ENCODE measurements around the gene NAALADL2.

NAALADL2 gene

GRCh38 chr3:175620532-175620931 is 761.4 kb downstream of the NAALADL2 start:
- no peak overlapping the region for H3K4me3 ChIP-seq (ENCODE audit: low read length)
- no peak for DNase-seq (ENCODE audit: low read depth, low spot score)

- DNase-seq (ENCODE audit: low read depth, low spot score): no peak
- no peak overlapping the region for H3K4me3 ChIP-seq (ENCODE audit: low read length)
Observed at GRCh38 chr3:175640958-175641357, 781.8 kb downstream of the NAALADL2 start.

GRCh38 chr3:175646865-175647264 is 787.7 kb downstream of the NAALADL2 start:
- DNase-seq (ENCODE audit: low read depth, low spot score): no peak
- H3K4me3 ChIP-seq (ENCODE audit: low read length): no peak overlapping the region

GRCh38 chr3:175648899-175649298 is 789.8 kb downstream of the NAALADL2 start:
- no peak overlapping the region for H3K4me3 ChIP-seq (ENCODE audit: low read length)
- no peak for DNase-seq (ENCODE audit: low read depth, low spot score)

- H3K4me3 ChIP-seq (ENCODE audit: low read length): no peak overlapping the region
- DNase-seq (ENCODE audit: low read depth, low spot score): no peak
Observed at GRCh38 chr3:175651716-175652115, 792.6 kb downstream of the NAALADL2 start.

- no peak for DNase-seq (ENCODE audit: low read depth, low spot score)
- no peak overlapping the region for H3K4me3 ChIP-seq (ENCODE audit: low read length)
Observed at GRCh38 chr3:175655351-175655750, 796.2 kb downstream of the NAALADL2 start.

- no peak for DNase-seq (ENCODE audit: low read depth, low spot score)
Observed at GRCh38 chr3:175656461-175656860, 797.3 kb downstream of the NAALADL2 start.

GRCh38 chr3:175659670-175660350 is 800.7 kb downstream of the NAALADL2 start:
- no peak for DNase-seq (ENCODE audit: low read depth, low spot score)

More at GRCh38 chr3:175656461-175656860, 797.3 kb downstream of the NAALADL2 start:
- no peak overlapping the region for H3K4me3 ChIP-seq (ENCODE audit: low read length)

GRCh38 chr3:175662815-175663214 is 803.7 kb downstream of the NAALADL2 start:
- no peak for DNase-seq (ENCODE audit: low read depth, low spot score)
- H3K4me3 ChIP-seq (ENCODE audit: low read length): no peak overlapping the region

More at GRCh38 chr3:175659670-175660350, 800.7 kb downstream of the NAALADL2 start:
- H3K4me3 ChIP-seq (ENCODE audit: low read length): no peak overlapping the region

- DNase-seq (ENCODE audit: low read depth, low spot score): no peak
- H3K4me3 ChIP-seq (ENCODE audit: low read length): no peak overlapping the region
Observed at GRCh38 chr3:175664911-175665310, 805.8 kb downstream of the NAALADL2 start.

- no peak for DNase-seq (ENCODE audit: low read depth, low spot score)
- no peak overlapping the region for H3K4me3 ChIP-seq (ENCODE audit: low read length)
Observed at GRCh38 chr3:175668300-175668699, 809.2 kb downstream of the NAALADL2 start.

- no peak for DNase-seq (ENCODE audit: low read depth, low spot score)
- H3K4me3 ChIP-seq (ENCODE audit: low read length): no peak overlapping the region
Observed at GRCh38 chr3:175670557-175670956, 811.4 kb downstream of the NAALADL2 start.

GRCh38 chr3:175672119-175672689 is 813.1 kb downstream of the NAALADL2 start:
- DNase-seq (ENCODE audit: low read depth, low spot score): no peak
- no peak overlapping the region for H3K4me3 ChIP-seq (ENCODE audit: low read length)

GRCh38 chr3:175679568-175679967 is 820.4 kb downstream of the NAALADL2 start:
- no peak for DNase-seq (ENCODE audit: low read depth, low spot score)
- H3K4me3 ChIP-seq (ENCODE audit: low read length): no peak overlapping the region

GRCh38 chr3:175692256-175692655 is 833.1 kb downstream of the NAALADL2 start:
- H3K4me3 ChIP-seq (ENCODE audit: low read length): no peak overlapping the region
- DNase-seq (ENCODE audit: low read depth, low spot score): no peak

GRCh38 chr3:175695251-175695650 is 836.1 kb downstream of the NAALADL2 start:
- no peak overlapping the region for H3K4me3 ChIP-seq (ENCODE audit: low read length)

GRCh38 chr3:175702956-175703355 is 843.8 kb downstream of the NAALADL2 start:
- no peak for DNase-seq (ENCODE audit: low read depth, low spot score)
- no peak overlapping the region for H3K4me3 ChIP-seq (ENCODE audit: low read length)

More at GRCh38 chr3:175695251-175695650, 836.1 kb downstream of the NAALADL2 start:
- DNase-seq (ENCODE audit: low read depth, low spot score): no peak

- H3K4me3 ChIP-seq (ENCODE audit: low read length): no peak overlapping the region
- DNase-seq (ENCODE audit: low read depth, low spot score): no peak
Observed at GRCh38 chr3:175704366-175705055, 845.4 kb downstream of the NAALADL2 start.

- H3K4me3 ChIP-seq (ENCODE audit: low read length): no peak overlapping the region
- no peak for DNase-seq (ENCODE audit: low read depth, low spot score)
Observed at GRCh38 chr3:175713268-175713667, 854.1 kb downstream of the NAALADL2 start.

- no peak for DNase-seq (ENCODE audit: low read depth, low spot score)
- no peak overlapping the region for H3K4me3 ChIP-seq (ENCODE audit: low read length)
Observed at GRCh38 chr3:175716446-175716845, 857.3 kb downstream of the NAALADL2 start.
